ENCODE results near the gene GPR12.
A peak's percentile ranks its signal among the peaks of the same experiment; 100 is the strongest.

GPR12 gene, protein sequence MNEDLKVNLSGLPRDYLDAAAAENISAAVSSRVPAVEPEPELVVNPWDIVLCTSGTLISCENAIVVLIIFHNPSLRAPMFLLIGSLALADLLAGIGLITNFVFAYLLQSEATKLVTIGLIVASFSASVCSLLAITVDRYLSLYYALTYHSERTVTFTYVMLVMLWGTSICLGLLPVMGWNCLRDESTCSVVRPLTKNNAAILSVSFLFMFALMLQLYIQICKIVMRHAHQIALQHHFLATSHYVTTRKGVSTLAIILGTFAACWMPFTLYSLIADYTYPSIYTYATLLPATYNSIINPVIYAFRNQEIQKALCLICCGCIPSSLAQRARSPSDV

GRCh38 chr13:26759907-26760831, at the start of gene GPR12:
Gene GPR12 (minus strand): TSS chr13:26760786. CDS start chr13:26759827, 959 bp downstream.
- no peak for DNase-seq

DNA sequence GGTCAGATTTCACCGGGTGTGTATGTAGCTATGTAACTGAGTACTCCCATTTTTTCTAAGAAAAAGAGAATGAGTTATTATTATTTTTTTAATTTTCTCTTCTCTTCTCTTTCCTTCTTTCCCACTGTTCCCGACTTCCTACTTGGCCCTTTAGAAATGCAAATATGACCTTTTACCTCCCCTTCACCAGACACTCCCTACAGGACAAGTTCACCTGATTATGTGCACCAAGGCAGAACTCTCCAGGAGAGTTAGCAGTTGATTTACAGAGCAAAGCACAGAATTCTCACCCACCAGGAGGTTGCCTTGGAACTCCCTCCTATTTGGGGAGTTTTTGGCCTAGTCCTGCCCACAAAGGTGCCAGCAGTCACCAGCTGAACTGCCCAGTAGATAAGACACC, 49.5 kb upstream of the GPR12 start:
- DNase-seq = no peak

- DNase-seq = no peak
These were observed 46.3 kb upstream of the GPR12 start for GRCh38 chr13:26806891-26807290.

GRCh38 chr13:26787961-26788360, 27.4 kb upstream of the GPR12 start:
- DNase-seq = no peak

GRCh38 chr13:26786651-26787295, 26.2 kb upstream of the GPR12 start:
- DNase-seq = no peak

DNA sequence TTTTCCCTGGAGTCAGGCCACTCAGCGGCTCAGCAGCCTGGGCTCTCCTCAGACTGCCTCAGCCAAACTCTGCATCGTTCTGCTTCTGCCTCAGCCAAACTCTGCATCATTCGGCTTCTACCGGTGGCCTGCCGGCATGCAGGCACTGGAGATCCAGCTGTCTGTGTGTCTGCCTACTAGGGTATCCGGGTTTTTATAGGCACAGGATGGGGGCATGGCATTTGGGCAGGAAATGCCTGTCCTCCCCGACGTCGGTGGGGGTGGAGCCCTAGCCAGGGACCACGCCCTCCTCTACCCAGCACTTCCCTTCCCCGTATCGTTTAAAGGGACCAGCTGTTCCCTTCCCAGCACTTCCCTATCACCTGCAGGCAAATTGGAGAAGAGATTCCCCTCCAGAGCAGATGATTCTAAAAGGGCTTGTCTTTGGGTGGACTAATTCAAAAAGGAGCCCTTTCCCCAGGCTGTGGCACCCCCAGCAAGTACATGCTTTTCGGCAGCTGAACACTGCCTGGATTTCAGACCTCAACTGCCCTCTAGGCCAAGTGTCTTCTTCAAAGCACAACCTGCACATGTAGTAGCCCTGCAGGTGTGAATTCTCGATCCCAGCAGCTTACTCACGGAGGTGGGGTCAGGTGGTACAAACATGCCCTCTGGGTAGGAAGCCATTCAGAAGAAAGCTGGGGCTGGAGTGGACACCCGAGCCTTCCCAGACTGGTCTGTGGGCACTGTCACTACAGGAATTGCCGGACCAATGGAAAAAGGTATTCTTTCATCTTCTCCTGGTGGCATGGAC, 25.4 kb upstream of the GPR12 start:
- DNase-seq = peak; percentile 85

GRCh38 chr13:26784704-26785639, 24.4 kb upstream of the GPR12 start:
- DNase-seq = no peak

GRCh38 chr13:26780411-26780810, 19.8 kb upstream of the GPR12 start:
- DNase-seq = no peak

- DNase-seq = no peak
These were observed 18.7 kb upstream of the GPR12 start for GRCh38 chr13:26779321-26779720.

- DNase-seq = no peak
These were observed 11.9 kb upstream of the GPR12 start for GRCh38 chr13:26772531-26772930.

- no peak for DNase-seq
These were observed 11.2 kb upstream of the GPR12 start for GRCh38 chr13:26771796-26772195.

DNA sequence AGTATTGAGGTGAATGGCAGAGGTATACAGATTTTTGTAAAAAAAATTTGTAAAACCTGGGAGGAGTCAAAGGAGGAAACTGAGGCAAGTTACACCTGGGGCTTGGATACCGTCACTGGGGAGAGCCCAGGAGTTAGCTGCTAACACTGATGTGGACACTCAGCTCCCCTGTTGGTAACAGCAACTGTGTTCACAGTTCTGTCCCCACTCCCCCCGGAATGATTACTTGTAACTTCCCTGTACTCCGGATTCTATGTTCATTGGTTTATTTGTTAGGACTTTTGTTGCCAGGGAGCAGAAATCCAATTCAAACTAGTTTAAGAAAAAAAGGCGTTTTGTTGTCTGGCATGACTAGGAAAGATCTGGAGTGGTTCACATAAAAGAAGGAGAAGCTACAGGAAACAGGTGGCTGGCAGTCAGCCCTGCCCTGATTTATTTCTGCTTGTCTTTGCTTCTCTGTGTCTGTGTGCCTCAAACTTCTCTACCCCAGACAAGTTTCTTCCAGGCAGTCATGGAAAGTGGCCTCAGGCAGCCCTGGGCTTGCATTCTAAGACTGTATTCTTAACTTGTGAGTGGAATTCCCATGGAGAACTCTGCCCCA, 2.3 kb upstream of the GPR12 start:
- peak; percentile 67 for DNase-seq

GRCh38 chr13:26760832-26761582, 421 bp upstream of the GPR12 start:
- no peak for DNase-seq

DNA sequence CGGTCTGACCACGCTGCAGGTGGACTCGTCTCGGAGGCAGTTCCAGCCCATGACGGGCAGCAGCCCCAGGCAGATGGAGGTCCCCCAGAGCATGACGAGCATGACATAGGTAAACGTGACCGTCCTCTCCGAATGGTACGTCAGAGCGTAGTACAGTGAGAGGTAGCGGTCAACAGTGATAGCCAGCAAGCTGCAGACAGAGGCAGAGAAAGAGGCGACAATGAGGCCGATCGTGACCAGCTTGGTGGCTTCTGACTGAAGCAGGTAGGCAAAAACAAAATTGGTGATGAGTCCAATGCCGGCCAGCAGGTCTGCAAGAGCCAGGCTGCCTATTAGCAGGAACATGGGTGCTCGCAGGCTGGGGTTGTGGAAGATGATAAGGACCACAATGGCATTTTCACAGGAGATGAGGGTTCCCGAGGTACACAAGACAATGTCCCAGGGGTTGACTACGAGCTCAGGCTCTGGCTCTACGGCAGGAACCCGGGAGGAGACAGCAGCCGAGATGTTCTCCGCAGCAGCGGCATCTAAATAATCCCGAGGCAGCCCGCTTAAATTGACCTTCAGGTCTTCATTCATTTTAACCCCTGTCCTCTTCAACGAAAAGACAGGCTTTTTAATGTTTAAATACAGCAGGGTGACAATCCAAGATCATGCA, 1.2 kb downstream of the GPR12 start:
- no peak for DNase-seq

DNA sequence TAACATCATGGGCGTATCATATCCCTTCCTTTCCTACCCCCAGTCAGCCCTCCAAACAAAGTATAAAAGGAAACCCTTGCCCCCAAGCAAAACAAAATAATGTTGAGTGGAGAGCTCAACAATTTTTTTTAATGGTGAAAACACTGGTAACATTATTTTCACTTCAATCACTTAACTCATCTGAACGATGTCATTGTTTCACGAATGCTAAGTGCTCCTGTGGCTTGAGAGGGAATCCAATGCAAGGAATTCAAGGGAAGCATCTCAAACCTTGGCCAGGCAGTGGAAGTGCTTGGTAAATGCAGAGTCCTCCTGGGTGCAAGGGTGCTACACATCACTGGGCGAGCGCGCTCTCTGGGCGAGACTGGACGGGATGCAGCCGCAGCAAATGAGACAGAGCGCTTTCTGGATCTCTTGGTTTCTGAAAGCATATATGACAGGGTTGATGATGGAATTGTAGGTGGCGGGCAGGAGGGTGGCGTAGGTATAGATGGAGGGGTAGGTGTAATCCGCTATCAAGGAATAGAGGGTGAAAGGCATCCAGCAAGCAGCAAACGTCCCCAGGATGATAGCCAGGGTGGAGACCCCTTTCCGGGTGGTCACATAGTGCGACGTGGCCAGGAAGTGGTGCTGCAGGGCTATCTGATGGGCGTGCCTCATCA, 2.0 kb downstream of the GPR12 start:
- DNase-seq = no peak

GRCh38 chr13:26756961-26757360, 3.6 kb downstream of the GPR12 start:
- DNase-seq = no peak

DNA sequence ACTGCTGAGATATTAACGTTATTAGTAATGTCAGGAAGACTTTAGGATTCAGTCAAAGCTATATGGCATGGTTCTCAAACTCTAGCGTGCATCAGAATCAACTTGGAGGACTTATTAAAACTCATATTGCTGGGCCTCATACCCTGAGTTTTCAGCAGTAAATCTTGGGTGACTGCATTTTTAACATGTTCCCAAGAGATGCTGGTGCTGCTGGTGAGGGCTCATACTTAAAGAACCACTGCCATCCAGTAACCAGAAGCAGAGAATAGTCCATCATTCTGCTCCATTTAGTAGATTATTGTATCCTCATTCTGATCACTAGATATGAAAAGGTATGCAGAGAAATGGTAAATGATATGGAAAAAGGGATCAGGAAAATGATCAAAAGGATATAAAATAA, 7.9 kb downstream of the GPR12 start:
- DNase-seq = no peak

DNA sequence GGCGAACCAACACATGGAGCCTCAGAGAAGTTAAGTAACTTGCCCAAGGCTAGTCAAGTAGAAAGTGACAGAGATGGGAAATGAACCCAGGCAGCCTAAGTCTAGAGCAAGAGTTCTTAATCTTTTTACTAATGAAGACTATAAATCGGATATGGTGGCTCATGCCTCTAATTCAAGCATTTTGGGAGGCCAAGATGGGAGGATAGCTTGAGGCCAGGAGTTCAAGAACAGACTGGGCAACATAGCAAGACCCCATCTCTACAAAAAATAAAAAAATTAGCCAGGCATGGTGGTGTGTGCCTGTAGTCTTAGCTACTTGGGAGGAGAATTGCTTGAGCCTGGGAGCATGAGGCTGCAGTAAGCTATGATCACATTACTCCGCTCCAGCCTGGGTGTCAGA, 10.7 kb downstream of the GPR12 start:
- no peak for DNase-seq

DNA sequence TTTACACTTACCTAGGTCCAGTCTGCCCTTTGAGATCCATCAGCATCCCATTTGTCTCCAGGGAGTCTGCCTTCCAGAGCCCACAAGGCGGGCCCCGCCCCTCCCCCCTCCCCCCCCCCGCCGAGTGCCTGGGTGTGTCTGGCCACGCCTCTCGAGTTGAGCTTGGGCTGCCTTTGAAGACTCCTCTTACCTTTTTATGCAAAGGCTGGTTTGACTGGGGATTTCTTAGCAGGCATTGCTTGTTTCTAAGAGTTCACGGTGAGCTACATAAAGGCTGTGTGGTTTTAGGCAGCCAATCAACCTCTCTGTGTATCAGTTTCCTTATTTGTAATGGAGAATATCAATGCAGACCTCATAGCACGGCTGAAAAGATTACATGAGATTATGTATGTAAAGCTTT, 11.3 kb downstream of the GPR12 start:
- DNase-seq = no peak
